ENCODE data around the gene TMEM88. TPM values are rescaled to one million over a fixed set of nuclear protein-coding genes. Genes with fewer than 3 reads are reported as not detected.
A peak's percentile ranks its signal among the peaks of the same experiment; 100 is the strongest.

TMEM88 gene
- total RNA-seq, 1 experiment from 2014 or later: not detected

- DNase-seq (ENCODE audit: low read depth): no peak
- in situ Hi-C loops (cut with HindIII; ENCODE audit: low pct_unique_long_range_greater_than_20kb, low sequenced_read_pairs): no loop called here
These were observed 24.2 kb upstream of the TMEM88 start for GRCh38 chr17:7830616-7831015.

GRCh38 chr17:7831233-7831632 is 23.6 kb upstream of the TMEM88 start:
- in situ Hi-C loops (cut with HindIII; ENCODE audit: low pct_unique_long_range_greater_than_20kb, low sequenced_read_pairs): no loop called here
- DNase-seq (ENCODE audit: low read depth): no peak

- in situ Hi-C loops (cut with HindIII; ENCODE audit: low pct_unique_long_range_greater_than_20kb, low sequenced_read_pairs): no loop called here
- DNase-seq (ENCODE audit: low read depth): no peak
These were observed 22.4 kb upstream of the TMEM88 start for GRCh38 chr17:7832431-7832830.

GRCh38 chr17:7833011-7833794 is 21.7 kb upstream of the TMEM88 start:
- DNase-seq (ENCODE audit: low read depth): no peak
- in situ Hi-C loops (cut with HindIII; ENCODE audit: low pct_unique_long_range_greater_than_20kb, low sequenced_read_pairs): no loop called here

- peak; percentile 84 for DNase-seq (ENCODE audit: low read depth)
- in situ Hi-C loops (cut with HindIII; ENCODE audit: low pct_unique_long_range_greater_than_20kb, low sequenced_read_pairs): no loop called here
These were observed 20.9 kb upstream of the TMEM88 start, which contains the start of gene KDM6B for GRCh38 chr17:7833795-7834541. Gene KDM6B, plus strand, starts transcription at chr17:7834217. Its CDS starts 11,338 bp downstream, at chr17:7845555.

GRCh38 chr17:7834542-7834956 is 20.3 kb upstream of the TMEM88 start:
- in situ Hi-C loops (cut with HindIII; ENCODE audit: low pct_unique_long_range_greater_than_20kb, low sequenced_read_pairs): no loop called here
- DNase-seq (ENCODE audit: low read depth): peak; percentile 56

- peak; percentile 98 for DNase-seq (ENCODE audit: low read depth)
- in situ Hi-C loops (cut with HindIII; ENCODE audit: low pct_unique_long_range_greater_than_20kb, low sequenced_read_pairs): no loop called here
These were observed 19.7 kb upstream of the TMEM88 start for GRCh38 chr17:7834957-7835813.

GRCh38 chr17:7835814-7836595 is 18.9 kb upstream of the TMEM88 start:
- in situ Hi-C loops (cut with HindIII; ENCODE audit: low pct_unique_long_range_greater_than_20kb, low sequenced_read_pairs): no loop called here
- DNase-seq (ENCODE audit: low read depth): peak; percentile 66

GRCh38 chr17:7836596-7837407 is 18.1 kb upstream of the TMEM88 start:
- in situ Hi-C loops (cut with HindIII; ENCODE audit: low pct_unique_long_range_greater_than_20kb, low sequenced_read_pairs): no loop called here
- DNase-seq (ENCODE audit: low read depth): peak; percentile 94

GRCh38 chr17:7837408-7838088 is 17.3 kb upstream of the TMEM88 start:
- in situ Hi-C loops (cut with HindIII; ENCODE audit: low pct_unique_long_range_greater_than_20kb, low sequenced_read_pairs): no loop called here
- DNase-seq (ENCODE audit: low read depth): no peak

GRCh38 chr17:7838090-7839075 is 16.5 kb upstream of the TMEM88 start:
- DNase-seq (ENCODE audit: low read depth): no peak
- in situ Hi-C loops (cut with HindIII; ENCODE audit: low pct_unique_long_range_greater_than_20kb, low sequenced_read_pairs): no loop called here

- no peak for DNase-seq (ENCODE audit: low read depth)
- in situ Hi-C loops (cut with HindIII; ENCODE audit: low pct_unique_long_range_greater_than_20kb, low sequenced_read_pairs): no loop called here
These were observed 15.5 kb upstream of the TMEM88 start for GRCh38 chr17:7839190-7839875.

- in situ Hi-C loops (cut with HindIII; ENCODE audit: low pct_unique_long_range_greater_than_20kb, low sequenced_read_pairs): no loop called here
These were observed 15.0 kb upstream of the TMEM88 start for GRCh38 chr17:7839876-7840261.

GRCh38 chr17:7840441-7840840 is 14.4 kb upstream of the TMEM88 start:
- in situ Hi-C loops (cut with HindIII; ENCODE audit: low pct_unique_long_range_greater_than_20kb, low sequenced_read_pairs): no loop called here
- DNase-seq (ENCODE audit: low read depth): no peak

More at GRCh38 chr17:7839876-7840261, 15.0 kb upstream of the TMEM88 start:
- no peak for DNase-seq (ENCODE audit: low read depth)

- no peak for DNase-seq (ENCODE audit: low read depth)
- in situ Hi-C loops (cut with HindIII; ENCODE audit: low pct_unique_long_range_greater_than_20kb, low sequenced_read_pairs): no loop called here
These were observed 14.0 kb upstream of the TMEM88 start for GRCh38 chr17:7840875-7841274.

Measured in Caki2 (cell line).